ENCODE results near the gene PSD.
A peak's percentile ranks its signal among the peaks of the same experiment; 100 is the strongest.

PSD gene

GRCh38 chr10:102394801-102395399 lies 23.7 kb downstream of the PSD start (continued):
- TF ChIP-seq ZNF2 (tag by site-specific recombination; IDR thresholded peaks at IDR 0.05) (0 out of 2 replicates have a peak, but pooled peaks have one; percentile 55), ZXDB (tag by site-specific recombination; IDR thresholded peaks at IDR 0.05) (no peak; the same call in 1 of the 2 replicates), PRDM1 (tag by site-specific recombination; IDR thresholded peaks at IDR 0.05) (no peak), ZSCAN23 (tag by site-specific recombination; IDR thresholded peaks at IDR 0.05) (no peak), ZNF404 (tag by site-specific recombination; IDR thresholded peaks at IDR 0.05) (no peak), ZNF692 (tag by site-specific recombination; IDR thresholded peaks at IDR 0.05) (no peak), KLF1 (tag by site-specific recombination; IDR thresholded peaks at IDR 0.05) (no peak), ZNF112 (tag by site-specific recombination; IDR thresholded peaks at IDR 0.05) (no peak), MEIS1 (CRISPR knock-in tag; IDR thresholded peaks at IDR 0.05; ENCODE audit: borderline replicate concordance) (no peak), KLF8 (tag by site-specific recombination; IDR thresholded peaks at IDR 0.05) (no peak), GLIS2 (tag by site-specific recombination; IDR thresholded peaks at IDR 0.05) (no peak; the same call in 1 of the 2 replicates), ZNF157 (tag by site-specific recombination; IDR thresholded peaks at IDR 0.05) (no peak), ZNF169 (tag by site-specific recombination; IDR thresholded peaks at IDR 0.05) (no peak), ZNF18 (tag by site-specific recombination; IDR thresholded peaks at IDR 0.05) (0 out of 2 replicates have a peak, but pooled peaks have one; percentile 8), RBAK (tag by site-specific recombination; IDR thresholded peaks at IDR 0.05) (no peak), OSR2 (tag by site-specific recombination; IDR thresholded peaks at IDR 0.05) (no peak), ZNF747 (tag by site-specific recombination; IDR thresholded peaks at IDR 0.05) (no peak), ZNF274 (IDR thresholded peaks at IDR 0.05; ENCODE audit: low read length) (no peak), ZNF274 (tag by site-specific recombination; IDR thresholded peaks at IDR 0.05; ENCODE audit: borderline replicate concordance) (no peak), ZNF311 (tag by site-specific recombination; IDR thresholded peaks at IDR 0.05; ENCODE audit: borderline replicate concordance) (no peak), ZNF138 (tag by site-specific recombination; IDR thresholded peaks at IDR 0.05; ENCODE audit: borderline replicate concordance) (no peak), REST (tag by site-specific recombination; IDR thresholded peaks at IDR 0.05) (no peak), GLI4 (tag by site-specific recombination; IDR thresholded peaks at IDR 0.05) (no peak), KLF17 (tag by site-specific recombination; IDR thresholded peaks at IDR 0.05) (0 out of 2 replicates have a peak, but pooled peaks have one; percentile 9), ZFP3 (tag by site-specific recombination; IDR thresholded peaks at IDR 0.05; ENCODE audit: low read depth) (no peak), ZNF280D (tag by site-specific recombination; IDR thresholded peaks at IDR 0.05) (no peak), ZNF449 (tag by site-specific recombination; IDR thresholded peaks at IDR 0.05) (no peak)

Data from HEK293 (cell line).